Progenitor cell of endocrine pancreas (in vitro differentiated cells): ENCODE measurements around the gene DCHS2. TPM values are rescaled to one million over a fixed set of nuclear protein-coding genes. Genes with fewer than 3 reads are reported as not detected.

ENCODE experiments used
- DNase-seq: peaks from one replicate; pipeline ENCODE4 v3.0.0; 2021; ENCODE audit warnings: low spot score; ENCODE audit not compliant: unreplicated experiment
- H3K27ac Mint-ChIP-seq: 2 replicates; pipeline ENCODE4 v1.8.0; 2021; ENCODE audit warnings: mild to moderate bottlenecking, moderate library complexity, mixed read lengths
- H3K27me3 Mint-ChIP-seq: 2 replicates; pipeline ENCODE4 v1.8.0; 2021; ENCODE audit warnings: mixed read lengths
- H3K36me3 Mint-ChIP-seq: 2 replicates; pipeline ENCODE4 v1.8.0; 2022; ENCODE audit warnings: mixed read lengths; ENCODE audit not compliant: insufficient read depth
- H3K4me1 Mint-ChIP-seq: 2 replicates; pipeline ENCODE4 v1.8.0; 2021; ENCODE audit warnings: low read depth, mixed read lengths
- H3K4me3 Mint-ChIP-seq: 2 replicates; pipeline ENCODE4 v1.8.0; 2021; ENCODE audit warnings: low read depth, mild to moderate bottlenecking, moderate library complexity, mixed read lengths
- H3K9me3 Mint-ChIP-seq: 2 replicates; pipeline ENCODE4 v1.8.0; 2021; ENCODE audit warnings: low read depth, mixed read lengths
- CTCF ChIP-seq: fragments of 200-600 bp; sonication (generic); IDR thresholded peaks from one replicate; pipeline ENCODE4 v1.5.0; 2021; ENCODE audit warnings: antibody characterized with exemption, mild to moderate bottlenecking; ENCODE audit not compliant: unreplicated experiment
- total RNA-seq: library from RNA; stranded (reverse); gene quantifications from 2 replicates; pipeline ENCODE4 v1.2.1, GENCODE V29; 2021

The DCHS2 gene
- total RNA-seq, 1 donor from 2014 or later: 0.43 TPM

GRCh38 chr4:154305616-154306015 is 186.0 kb downstream of the DCHS2 start:
- H3K27ac Mint-ChIP-seq: no peak overlapping the region
- no peaks in the 10 kb centered on the region for H3K9me3 Mint-ChIP-seq
- H3K4me1 Mint-ChIP-seq: no peaks in the 10 kb centered on the region
- DNase-seq: no peak
- TF ChIP-seq CTCF: no peak
- no peaks in the 10 kb centered on the region for H3K36me3 Mint-ChIP-seq
- no peak overlapping the region for H3K4me3 Mint-ChIP-seq
- H3K27me3 Mint-ChIP-seq: peaks cover 1% of the 10 kb centered on the region

GRCh38 chr4:154304679-154305078 is 186.9 kb downstream of the DCHS2 start:
- no peaks in the 10 kb centered on the region for H3K36me3 Mint-ChIP-seq
- no peak overlapping the region for H3K27ac Mint-ChIP-seq
- TF ChIP-seq CTCF: no peak
- no peak for DNase-seq
- no peaks in the 10 kb centered on the region for H3K4me1 Mint-ChIP-seq
- no peaks in the 10 kb centered on the region for H3K9me3 Mint-ChIP-seq
- peaks cover 8% of the 10 kb centered on the region for H3K27me3 Mint-ChIP-seq
- H3K4me3 Mint-ChIP-seq: no peak overlapping the region

- TF ChIP-seq CTCF: no peak
- Mint-ChIP-seq H3K27me3 (peaks cover 2% of the 10 kb centered on the region), H3K4me3 (no peak overlapping the region), H3K36me3 (no peaks in the 10 kb centered on the region), H3K27ac (no peak overlapping the region), H3K9me3 (no peaks in the 10 kb centered on the region), H3K4me1 (no peaks in the 10 kb centered on the region)
- DNase-seq: no peak
Observed at GRCh38 chr4:154294652-154295350, 196.8 kb downstream of the DCHS2 start.

- Mint-ChIP-seq H3K4me1 (no peaks in the 10 kb centered on the region), H3K36me3 (no peaks in the 10 kb centered on the region), H3K4me3 (no peak overlapping the region), H3K27me3 (peaks cover 5% of the 10 kb centered on the region), H3K9me3 (peaks cover 5% of the 10 kb centered on the region), H3K27ac (no peak overlapping the region)
- no peak for TF ChIP-seq CTCF
- no peak for DNase-seq
Observed at GRCh38 chr4:154293427-154293826, 198.2 kb downstream of the DCHS2 start.

GRCh38 chr4:154292589-154292988 is 199.0 kb downstream of the DCHS2 start:
- Mint-ChIP-seq H3K9me3 (peaks cover 5% of the 10 kb centered on the region), H3K4me1 (no peaks in the 10 kb centered on the region), H3K27ac (no peak overlapping the region), H3K27me3 (peaks cover 5% of the 10 kb centered on the region), H3K4me3 (no peak overlapping the region), H3K36me3 (no peaks in the 10 kb centered on the region)
- no peak for TF ChIP-seq CTCF
- DNase-seq: no peak
